ENCODE measurements around the gene DDI2. TPM values are rescaled to one million over a fixed set of nuclear protein-coding genes. Genes with fewer than 3 reads are reported as not detected.

The DDI2 gene
- total RNA-seq, 2 donors from 2014 or later = 28.6 to 38.7 TPM

DNA sequence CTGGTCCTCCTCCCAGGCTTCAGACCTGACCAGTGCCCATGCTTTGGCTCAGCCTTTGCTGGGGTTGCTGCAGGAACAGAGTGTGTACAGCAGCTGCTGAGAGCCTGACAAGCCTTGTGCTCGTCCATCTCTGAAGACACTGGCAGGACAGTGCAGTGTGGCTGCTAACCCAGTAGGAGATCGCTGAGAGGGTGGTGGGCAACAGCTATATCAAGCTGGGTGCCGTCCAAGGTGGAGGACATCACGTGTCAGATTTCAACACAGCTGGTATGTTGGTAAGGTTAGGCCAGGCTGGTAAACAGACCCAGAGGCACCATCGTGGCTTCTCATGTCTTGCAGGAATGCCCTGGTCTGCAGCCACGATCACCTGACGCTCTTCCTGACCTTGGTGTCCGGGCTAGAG, 100.9 kb downstream of the DDI2 start:
- intact Hi-C loops (cut with DNase I) = no loop called here
- H3K36me3 ChIP-seq = no peaks in the 10 kb centered on the region
- H3K9ac ChIP-seq (ENCODE audit: low read depth in 2 of 2, low read length in 2 of 2) = no peak overlapping the region
- no peak for DNase-seq
- TF ChIP-seq, protein P1, sequence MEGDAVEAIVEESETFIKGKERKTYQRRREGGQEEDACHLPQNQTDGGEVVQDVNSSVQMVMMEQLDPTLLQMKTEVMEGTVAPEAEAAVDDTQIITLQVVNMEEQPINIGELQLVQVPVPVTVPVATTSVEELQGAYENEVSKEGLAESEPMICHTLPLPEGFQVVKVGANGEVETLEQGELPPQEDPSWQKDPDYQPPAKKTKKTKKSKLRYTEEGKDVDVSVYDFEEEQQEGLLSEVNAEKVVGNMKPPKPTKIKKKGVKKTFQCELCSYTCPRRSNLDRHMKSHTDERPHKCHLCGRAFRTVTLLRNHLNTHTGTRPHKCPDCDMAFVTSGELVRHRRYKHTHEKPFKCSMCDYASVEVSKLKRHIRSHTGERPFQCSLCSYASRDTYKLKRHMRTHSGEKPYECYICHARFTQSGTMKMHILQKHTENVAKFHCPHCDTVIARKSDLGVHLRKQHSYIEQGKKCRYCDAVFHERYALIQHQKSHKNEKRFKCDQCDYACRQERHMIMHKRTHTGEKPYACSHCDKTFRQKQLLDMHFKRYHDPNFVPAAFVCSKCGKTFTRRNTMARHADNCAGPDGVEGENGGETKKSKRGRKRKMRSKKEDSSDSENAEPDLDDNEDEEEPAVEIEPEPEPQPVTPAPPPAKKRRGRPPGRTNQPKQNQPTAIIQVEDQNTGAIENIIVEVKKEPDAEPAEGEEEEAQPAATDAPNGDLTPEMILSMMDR (IDR thresholded peaks at IDR 0.05) = no peak
- H3K4me3 ChIP-seq = no peak overlapping the region
- no peaks in the 10 kb centered on the region for H3K4me1 ChIP-seq
- no peak overlapping the region for H3K27ac ChIP-seq
- H3K9me3 ChIP-seq = no peaks in the 10 kb centered on the region
- no peaks in the 10 kb centered on the region for H3K27me3 ChIP-seq

Other genes starting within 250 kb of the DDI2 start
- 100 to 1,000 TPM; 160 to 191 TPM for gene EFHD2, start 207.6 kb upstream of the DDI2 start, total RNA-seq
- gene CTRC, start 179.0 kb upstream of the DDI2 start, total RNA-seq = 1 to 10 TPM in 1 of 2 donors, not detected in 1; 6.0 TPM
- gene CELA2A, start 160.7 kb upstream of the DDI2 start, total RNA-seq = 1 to 10 TPM in 1 of 2 donors, not detected in 1; 3.6 TPM
- 1 to 10 TPM in 1 of 2 donors, not detected in 1; 1.1 TPM for gene CELA2B, start 141.4 kb upstream of the DDI2 start, total RNA-seq
- gene CASP9, start 93.2 kb upstream of the DDI2 start, total RNA-seq = 10 to 100 TPM; 14.5 to 15.5 TPM
- gene DNAJC16, start 90.6 kb upstream of the DDI2 start, total RNA-seq = 10 to 100 TPM; 19.5 to 22.1 TPM
- gene AGMAT, start 32.4 kb upstream of the DDI2 start, total RNA-seq = 10 to 100 TPM; 21.6 to 54.2 TPM
- gene PLEKHM2, start 66.9 kb downstream of the DDI2 start, total RNA-seq = 10 to 100 TPM; 32.7 to 37.2 TPM
- 10 to 100 TPM in 1 of 2 donors, 1 to 10 TPM in 1; 3.2 to 16.0 TPM for gene SLC25A34, start 118.8 kb downstream of the DDI2 start, total RNA-seq
- gene TMEM82, start 125.0 kb downstream of the DDI2 start, total RNA-seq = 10 to 100 TPM; 11.5 to 17.0 TPM
- gene FBLIM1, start 141.3 kb downstream of the DDI2 start, total RNA-seq = 100 to 1,000 TPM; 167 to 213 TPM
- 1 to 10 TPM; 2.4 to 3.2 TPM for gene UQCRHL, start 190.2 kb downstream of the DDI2 start, total RNA-seq
- gene SPEN, start 230.2 kb downstream of the DDI2 start, total RNA-seq = 10 to 100 TPM; 40.9 to 42.5 TPM